HEK293 (cell line): Measurements from ENCODE around the gene LAMB4.

Experiments used
- CTCF ChIA-PET: fragments of 350-600 bp; formaldehyde crosslinking; extraction: SDS; loops from one replicate; lab custom pipeline; 2021; ENCODE audit warnings: antibody characterized with exemption; lab: Yijun Ruan, JAX
- POLR2A ChIA-PET: fragments of 300-600 bp; formaldehyde crosslinking; extraction: SDS; loops from one replicate; lab custom pipeline; 2020; ENCODE audit warnings: antibody characterized with exemption, inconsistent platforms; lab: Yijun Ruan, JAX
- H3K27ac ChIP-seq: fragments of 200-500 bp; sonication (Bioruptor generic); 2 replicates; pipeline ENCODE4 v1.5.1; 2014; ENCODE audit warnings: low read depth, low read length, control low read depth, inconsistent platforms; ENCODE audit errors: extremely low read depth
- H3K36me3 ChIP-seq, 2 experiments: fragments of 200-500 bp in 1 of 2; sonication (Bioruptor generic) in 1 of 2; 1 replicate in 1 of 2; 2 replicates in 1 of 2; pipeline ENCODE4 v1.5.1; 2014 to 2017; ENCODE audit warnings: inconsistent platforms in 2 of 2, low read length in 2 of 2; ENCODE audit not compliant: control insufficient read depth in 2 of 2, insufficient read depth in 1 of 2
- H3K4me1 ChIP-seq: fragments of 200-500 bp; sonication (Bioruptor generic); 2 replicates; pipeline ENCODE4 v1.5.1; 2014; ENCODE audit warnings: mild to moderate bottlenecking, low read length, inconsistent platforms; ENCODE audit not compliant: control insufficient read depth, insufficient read depth
- H3K4me3 ChIP-seq: 2 replicates; pipeline ENCODE4 v1.5.1; 2011; ENCODE audit warnings: low read depth, mild to moderate bottlenecking, control low read depth, low read length, moderate library complexity
- H3K9me3 ChIP-seq: fragments of 200-500 bp; sonication (Bioruptor generic); 2 replicates; pipeline ENCODE4 v1.5.1; 2014; ENCODE audit warnings: low read depth, low read length, inconsistent platforms; ENCODE audit not compliant: control insufficient read depth, insufficient read depth
- GFI1B ChIP-seq: fragments of 450-650 bp; formaldehyde crosslinking; IDR thresholded peaks from 2 replicates; pipeline ENCODE4 v1.5.1; 2016; ENCODE audit warnings: missing biosample characterization, missing genetic modification characterization
- GLI4 ChIP-seq: fragments of 450-650 bp; formaldehyde crosslinking; IDR thresholded peaks from 2 replicates; pipeline ENCODE4 v1.5.1; 2016; ENCODE audit warnings: missing biosample characterization, missing genetic modification characterization
- GLIS1 ChIP-seq: fragments of 450-650 bp; formaldehyde crosslinking; IDR thresholded peaks from 2 replicates; pipeline ENCODE4 v1.5.1; 2016; ENCODE audit warnings: missing biosample characterization, missing genetic modification characterization
- MYNN ChIP-seq: fragments of 450-650 bp; formaldehyde crosslinking; IDR thresholded peaks from 2 replicates; pipeline ENCODE4 v1.5.1; 2016; ENCODE audit warnings: missing biosample characterization, missing genetic modification characterization, borderline replicate concordance
- SP3 ChIP-seq: fragments of 450-650 bp; formaldehyde crosslinking; IDR thresholded peaks from 2 replicates; pipeline ENCODE4 v1.5.1; 2016; ENCODE audit warnings: missing biosample characterization, missing genetic modification characterization
- ZBTB8A ChIP-seq: fragments of 450-650 bp; formaldehyde crosslinking; IDR thresholded peaks from 2 replicates; pipeline ENCODE4 v1.5.1; 2016; ENCODE audit warnings: missing biosample characterization, missing genetic modification characterization
- ZNF140 ChIP-seq: fragments of 450-650 bp; formaldehyde crosslinking; IDR thresholded peaks from 2 replicates; pipeline ENCODE4 v1.5.1; 2016; ENCODE audit warnings: missing biosample characterization, missing genetic modification characterization
- ZNF157 ChIP-seq: fragments of 450-650 bp; formaldehyde crosslinking; IDR thresholded peaks from 2 replicates; pipeline ENCODE4 v1.5.1; 2016; ENCODE audit warnings: missing biosample characterization, missing genetic modification characterization
- ZNF16 ChIP-seq: fragments of 450-650 bp; formaldehyde crosslinking; IDR thresholded peaks from 2 replicates; pipeline ENCODE4 v1.5.1; 2016; ENCODE audit warnings: low read depth, missing biosample characterization, missing genetic modification characterization
- ZNF366 ChIP-seq: fragments of 450-650 bp; formaldehyde crosslinking; conservative IDR thresholded peaks from 2 replicates; pipeline ENCODE4 v1.5.1; 2016; ENCODE audit warnings: missing biosample characterization, missing genetic modification characterization
- ZNF48 ChIP-seq: fragments of 450-650 bp; formaldehyde crosslinking; IDR thresholded peaks from 2 replicates; pipeline ENCODE4 v1.5.1; 2016; ENCODE audit warnings: missing biosample characterization, missing genetic modification characterization
- ZNF510 ChIP-seq: fragments of 450-650 bp; formaldehyde crosslinking; IDR thresholded peaks from 2 replicates; pipeline ENCODE4 v1.5.1; 2018; ENCODE audit warnings: mild to moderate bottlenecking, missing genetic modification characterization, missing biosample characterization; ENCODE audit not compliant: insufficient replicate concordance
- ZNF555 ChIP-seq: fragments of 450-650 bp; formaldehyde crosslinking; conservative IDR thresholded peaks from 2 replicates; pipeline ENCODE4 v1.5.1; 2017; ENCODE audit warnings: missing biosample characterization, mild to moderate bottlenecking, missing genetic modification characterization, inconsistent platforms
- ZNF701 ChIP-seq: fragments of 450-650 bp; formaldehyde crosslinking; IDR thresholded peaks from 2 replicates; pipeline ENCODE4 v1.5.1; 2016; ENCODE audit warnings: missing biosample characterization, missing genetic modification characterization
- ZNF76 ChIP-seq: fragments of 450-650 bp; formaldehyde crosslinking; IDR thresholded peaks from 2 replicates; pipeline ENCODE4; 2016; ENCODE audit warnings: low read depth, missing biosample characterization, missing genetic modification characterization, borderline replicate concordance
- ZSCAN23 ChIP-seq: fragments of 450-650 bp; formaldehyde crosslinking; IDR thresholded peaks from 2 replicates; pipeline ENCODE4 v1.5.1; 2016; ENCODE audit warnings: missing biosample characterization, missing genetic modification characterization
- TF ChIP-seq, protein P1 (sequence below): fragments of 450-650 bp; formaldehyde crosslinking; IDR thresholded peaks from 2 replicates; pipeline ENCODE4 v1.5.1; 2016; ENCODE audit warnings: missing biosample characterization, missing genetic modification characterization
- TF ChIP-seq, protein P2 (sequence below): fragments of 450-650 bp; formaldehyde crosslinking; IDR thresholded peaks from 2 replicates; pipeline ENCODE4 v1.5.1; 2016; ENCODE audit warnings: missing biosample characterization, missing genetic modification characterization, borderline replicate concordance
- TF ChIP-seq, protein P3 (sequence below): fragments of 450-650 bp; formaldehyde crosslinking; IDR thresholded peaks from 2 replicates; pipeline ENCODE4 v1.5.1; 2016; ENCODE audit warnings: missing biosample characterization, missing genetic modification characterization

The LAMB4 gene

DNA sequence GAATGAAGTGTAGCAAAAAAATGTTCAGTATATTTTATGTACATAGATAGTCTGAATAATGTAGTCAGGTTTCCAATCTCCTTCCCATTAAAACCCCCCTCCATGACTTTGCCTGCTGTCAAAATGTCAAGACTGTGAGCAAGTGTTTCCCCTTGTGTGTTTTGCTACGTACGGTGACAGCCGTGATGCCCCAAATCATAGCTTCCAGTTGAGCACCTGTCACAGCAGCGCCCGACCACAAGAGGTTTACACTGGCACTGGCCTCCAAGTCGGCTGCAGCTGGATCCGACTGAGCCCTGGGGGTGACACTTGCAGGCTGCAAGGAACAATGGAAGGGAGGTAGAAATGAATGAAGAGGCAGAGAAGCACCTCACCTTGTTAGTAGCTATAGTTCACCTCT is 62.3 kb downstream of the LAMB4 start:
- ChIA-PET CTCF (no interaction called here), POLR2A (no interaction called here)
- TF ChIP-seq ZNF510 (tag by site-specific recombination) = no peak
- TF ChIP-seq ZNF140 = no peak
- TF ChIP-seq ZNF555 (tag by site-specific recombination) = no peak
- TF ChIP-seq, protein P1, sequence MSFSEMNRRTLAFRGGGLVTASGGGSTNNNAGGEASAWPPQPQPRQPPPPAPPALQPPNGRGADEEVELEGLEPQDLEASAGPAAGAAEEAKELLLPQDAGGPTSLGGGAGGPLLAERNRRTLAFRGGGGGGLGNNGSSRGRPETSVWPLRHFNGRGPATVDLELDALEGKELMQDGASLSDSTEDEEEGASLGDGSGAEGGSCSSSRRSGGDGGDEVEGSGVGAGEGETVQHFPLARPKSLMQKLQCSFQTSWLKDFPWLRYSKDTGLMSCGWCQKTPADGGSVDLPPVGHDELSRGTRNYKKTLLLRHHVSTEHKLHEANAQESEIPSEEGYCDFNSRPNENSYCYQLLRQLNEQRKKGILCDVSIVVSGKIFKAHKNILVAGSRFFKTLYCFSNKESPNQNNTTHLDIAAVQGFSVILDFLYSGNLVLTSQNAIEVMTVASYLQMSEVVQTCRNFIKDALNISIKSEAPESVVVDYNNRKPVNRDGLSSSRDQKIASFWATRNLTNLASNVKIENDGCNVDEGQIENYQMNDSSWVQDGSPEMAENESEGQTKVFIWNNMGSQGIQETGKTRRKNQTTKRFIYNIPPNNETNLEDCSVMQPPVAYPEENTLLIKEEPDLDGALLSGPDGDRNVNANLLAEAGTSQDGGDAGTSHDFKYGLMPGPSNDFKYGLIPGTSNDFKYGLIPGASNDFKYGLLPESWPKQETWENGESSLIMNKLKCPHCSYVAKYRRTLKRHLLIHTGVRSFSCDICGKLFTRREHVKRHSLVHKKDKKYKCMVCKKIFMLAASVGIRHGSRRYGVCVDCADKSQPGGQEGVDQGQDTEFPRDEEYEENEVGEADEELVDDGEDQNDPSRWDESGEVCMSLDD = no peak
- no peak for TF ChIP-seq SP3
- TF ChIP-seq ZBTB8A (tag by site-specific recombination) = no peak
- no peak for TF ChIP-seq ZNF76
- TF ChIP-seq ZNF157 (tag by site-specific recombination) = no peak
- TF ChIP-seq ZNF16 = no peak
- TF ChIP-seq ZNF701 = no peak
- TF ChIP-seq ZNF366 (tag by site-specific recombination) = no peak
- no peak for TF ChIP-seq MYNN (tag by site-specific recombination)
- no peak for TF ChIP-seq ZSCAN23 (tag by site-specific recombination)
- no peak for TF ChIP-seq ZNF48 (tag by site-specific recombination)
- TF ChIP-seq GLIS1 (tag by site-specific recombination) = no peak
- no peak for TF ChIP-seq GLI4
- TF ChIP-seq, protein P2, sequence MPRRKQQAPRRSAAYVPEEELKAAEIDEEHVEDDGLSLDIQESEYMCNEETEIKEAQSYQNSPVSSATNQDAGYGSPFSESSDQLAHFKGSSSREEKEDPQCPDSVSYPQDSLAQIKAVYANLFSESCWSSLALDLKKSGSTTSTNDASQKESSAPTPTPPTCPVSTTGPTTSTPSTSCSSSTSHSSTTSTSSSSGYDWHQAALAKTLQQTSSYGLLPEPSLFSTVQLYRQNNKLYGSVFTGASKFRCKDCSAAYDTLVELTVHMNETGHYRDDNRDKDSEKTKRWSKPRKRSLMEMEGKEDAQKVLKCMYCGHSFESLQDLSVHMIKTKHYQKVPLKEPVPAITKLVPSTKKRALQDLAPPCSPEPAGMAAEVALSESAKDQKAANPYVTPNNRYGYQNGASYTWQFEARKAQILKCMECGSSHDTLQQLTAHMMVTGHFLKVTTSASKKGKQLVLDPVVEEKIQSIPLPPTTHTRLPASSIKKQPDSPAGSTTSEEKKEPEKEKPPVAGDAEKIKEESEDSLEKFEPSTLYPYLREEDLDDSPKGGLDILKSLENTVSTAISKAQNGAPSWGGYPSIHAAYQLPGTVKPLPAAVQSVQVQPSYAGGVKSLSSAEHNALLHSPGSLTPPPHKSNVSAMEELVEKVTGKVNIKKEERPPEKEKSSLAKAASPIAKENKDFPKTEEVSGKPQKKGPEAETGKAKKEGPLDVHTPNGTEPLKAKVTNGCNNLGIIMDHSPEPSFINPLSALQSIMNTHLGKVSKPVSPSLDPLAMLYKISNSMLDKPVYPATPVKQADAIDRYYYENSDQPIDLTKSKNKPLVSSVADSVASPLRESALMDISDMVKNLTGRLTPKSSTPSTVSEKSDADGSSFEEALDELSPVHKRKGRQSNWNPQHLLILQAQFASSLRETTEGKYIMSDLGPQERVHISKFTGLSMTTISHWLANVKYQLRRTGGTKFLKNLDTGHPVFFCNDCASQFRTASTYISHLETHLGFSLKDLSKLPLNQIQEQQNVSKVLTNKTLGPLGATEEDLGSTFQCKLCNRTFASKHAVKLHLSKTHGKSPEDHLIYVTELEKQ (tag by site-specific recombination) = no peak
- no peak for TF ChIP-seq GFI1B (tag by site-specific recombination)
- TF ChIP-seq, protein P3, sequence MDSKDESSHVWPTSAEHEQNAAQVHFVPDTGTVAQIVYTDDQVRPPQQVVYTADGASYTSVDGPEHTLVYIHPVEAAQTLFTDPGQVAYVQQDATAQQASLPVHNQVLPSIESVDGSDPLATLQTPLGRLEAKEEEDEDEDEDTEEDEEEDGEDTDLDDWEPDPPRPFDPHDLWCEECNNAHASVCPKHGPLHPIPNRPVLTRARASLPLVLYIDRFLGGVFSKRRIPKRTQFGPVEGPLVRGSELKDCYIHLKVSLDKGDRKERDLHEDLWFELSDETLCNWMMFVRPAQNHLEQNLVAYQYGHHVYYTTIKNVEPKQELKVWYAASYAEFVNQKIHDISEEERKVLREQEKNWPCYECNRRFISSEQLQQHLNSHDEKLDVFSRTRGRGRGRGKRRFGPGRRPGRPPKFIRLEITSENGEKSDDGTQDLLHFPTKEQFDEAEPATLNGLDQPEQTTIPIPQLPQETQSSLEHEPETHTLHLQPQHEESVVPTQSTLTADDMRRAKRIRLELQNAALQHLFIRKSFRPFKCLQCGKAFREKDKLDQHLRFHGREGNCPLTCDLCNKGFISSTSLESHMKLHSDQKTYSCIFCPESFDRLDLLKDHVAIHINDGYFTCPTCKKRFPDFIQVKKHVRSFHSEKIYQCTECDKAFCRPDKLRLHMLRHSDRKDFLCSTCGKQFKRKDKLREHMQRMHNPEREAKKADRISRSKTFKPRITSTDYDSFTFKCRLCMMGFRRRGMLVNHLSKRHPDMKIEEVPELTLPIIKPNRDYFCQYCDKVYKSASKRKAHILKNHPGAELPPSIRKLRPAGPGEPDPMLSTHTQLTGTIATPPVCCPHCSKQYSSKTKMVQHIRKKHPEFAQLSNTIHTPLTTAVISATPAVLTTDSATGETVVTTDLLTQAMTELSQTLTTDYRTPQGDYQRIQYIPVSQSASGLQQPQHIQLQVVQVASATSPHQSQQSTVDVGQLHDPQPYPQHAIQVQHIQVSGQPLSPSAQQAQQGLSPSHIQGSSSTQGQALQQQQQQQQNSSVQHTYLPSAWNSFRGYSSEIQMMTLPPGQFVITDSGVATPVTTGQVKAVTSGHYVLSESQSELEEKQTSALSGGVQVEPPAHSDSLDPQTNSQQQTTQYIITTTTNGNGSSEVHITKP (tag by site-specific recombination) = no peak

More for the DNA sequence above, 62.3 kb downstream of the LAMB4 start:
- no peak overlapping the region for H3K27ac ChIP-seq
- no peaks in the 10 kb centered on the region for H3K36me3 ChIP-seq
- no peaks in the 10 kb centered on the region for H3K4me1 ChIP-seq
- no peak overlapping the region for H3K4me3 ChIP-seq
- H3K9me3 ChIP-seq = no peaks in the 10 kb centered on the region
